Activated naive CD4-positive, alpha-beta T cell treated with Interleukin-2 at 50 U/mL for 16 hours (primary cell): ENCODE data around the gene PLCL2.

Experiments used
- DNase-seq: peaks from one replicate; pipeline ENCODE4 v3.0.0-alpha.2; 2020

PLCL2 gene

DNA sequence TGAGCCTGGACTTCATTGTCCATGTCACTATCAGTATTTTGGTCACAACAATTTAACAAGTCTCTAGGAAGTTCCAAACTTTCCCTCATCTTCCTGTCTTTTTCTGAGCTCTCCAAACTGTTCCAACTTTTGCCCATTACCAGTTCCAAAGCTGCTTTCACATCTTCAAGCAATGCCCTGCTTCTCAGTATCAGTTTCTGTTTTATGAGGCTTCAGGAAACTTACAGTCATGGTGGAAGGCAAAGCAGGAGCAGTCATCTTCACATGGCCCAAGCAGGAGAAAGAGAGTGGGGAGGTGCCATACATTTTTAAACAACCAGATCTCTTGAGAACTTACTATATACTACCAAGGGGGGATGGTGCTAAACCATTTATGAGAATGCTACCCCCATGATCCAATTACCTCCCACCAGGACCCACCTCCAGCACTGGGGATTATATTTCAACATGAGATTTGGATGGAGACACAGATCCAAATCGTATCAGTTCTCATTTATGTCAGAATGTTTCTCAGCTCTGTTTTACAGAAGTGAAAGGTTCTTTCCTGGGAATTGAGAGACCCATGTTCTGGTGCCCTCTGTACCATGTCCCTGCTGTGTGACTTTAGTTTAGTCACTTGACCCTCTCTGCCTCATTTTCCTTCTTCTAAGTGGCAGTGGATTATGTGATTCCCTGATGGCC is 169.7 kb downstream of the PLCL2 start:
- DNase-seq: no peak

DNA sequence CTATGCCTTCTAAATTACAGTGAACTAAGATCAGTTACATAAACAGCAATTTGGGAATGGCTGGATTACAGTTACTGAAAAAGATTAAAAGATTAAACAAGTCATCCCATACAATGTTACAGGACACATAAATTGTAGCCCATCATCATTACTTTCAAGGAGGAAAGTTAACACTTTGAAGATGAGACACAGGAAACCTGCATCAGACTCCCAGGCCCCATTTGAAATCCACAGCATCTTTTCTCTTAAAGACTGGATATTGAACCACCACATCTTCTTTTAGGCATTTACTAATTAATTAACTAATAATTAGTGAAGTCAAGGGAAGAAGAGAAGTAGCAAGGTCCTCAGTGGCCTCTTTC is 170.2 kb downstream of the PLCL2 start:
- DNase-seq: no peak

DNA sequence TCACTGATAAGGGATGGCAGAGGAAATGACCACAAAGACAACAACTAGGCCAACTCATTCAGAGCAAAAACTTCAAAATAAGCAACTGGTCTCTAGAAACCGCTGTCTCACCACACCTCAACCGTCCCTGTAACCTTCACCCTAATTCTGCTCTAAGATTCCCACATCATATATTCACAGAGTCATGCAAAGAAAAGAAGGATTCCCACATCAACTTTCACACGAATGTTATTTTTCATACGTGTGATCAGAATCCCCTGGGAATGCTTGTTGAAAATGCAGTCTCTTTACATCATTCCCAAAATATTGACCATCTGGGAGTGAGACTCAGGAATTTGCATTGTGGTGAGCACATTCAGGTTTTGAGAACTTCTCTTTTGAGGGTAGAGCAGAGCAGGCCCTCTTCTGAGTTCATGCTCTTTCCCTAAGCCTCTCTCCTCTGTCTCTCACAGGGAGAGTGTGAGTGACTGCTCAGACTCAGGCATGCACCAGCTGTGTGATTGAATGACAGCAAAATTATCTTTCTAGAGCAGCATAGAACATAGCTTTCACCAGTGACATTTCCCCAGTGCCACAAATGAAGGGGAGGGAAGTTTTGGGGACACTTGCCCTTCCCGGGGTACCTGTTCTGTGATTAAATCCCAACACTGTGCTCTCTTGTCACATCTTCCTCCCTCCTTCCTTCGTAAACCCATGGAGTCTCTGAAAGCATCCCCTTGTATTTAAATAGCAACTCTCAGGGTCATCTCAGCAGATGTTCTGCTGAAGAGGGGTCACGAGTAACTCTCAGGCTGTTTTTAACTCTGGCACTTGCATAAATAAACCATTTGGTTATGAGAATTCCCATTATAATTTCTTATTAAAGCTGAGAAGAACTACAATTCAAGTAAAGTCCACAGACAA is 170.9 kb downstream of the PLCL2 start:
- no peak for DNase-seq

DNA sequence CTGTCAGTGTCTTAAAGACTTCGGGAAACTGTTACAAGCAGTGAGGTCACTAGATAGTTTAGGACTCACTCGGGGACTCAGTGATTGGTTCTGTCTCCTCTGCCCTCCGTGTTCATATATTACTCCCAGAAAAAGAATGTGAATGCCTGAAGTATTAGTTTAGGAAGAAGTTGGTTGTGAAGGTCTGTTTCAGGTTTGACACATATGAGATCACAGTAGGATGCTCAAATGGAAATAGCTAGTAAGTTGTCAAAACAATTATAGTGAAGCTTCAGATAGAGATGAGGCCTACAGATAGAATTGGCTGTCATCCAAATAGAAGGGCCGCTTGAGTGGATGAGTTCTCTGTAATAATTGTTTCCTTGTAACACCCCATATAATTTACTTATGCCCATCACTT is 172.6 kb downstream of the PLCL2 start:
- no peak for DNase-seq

DNA sequence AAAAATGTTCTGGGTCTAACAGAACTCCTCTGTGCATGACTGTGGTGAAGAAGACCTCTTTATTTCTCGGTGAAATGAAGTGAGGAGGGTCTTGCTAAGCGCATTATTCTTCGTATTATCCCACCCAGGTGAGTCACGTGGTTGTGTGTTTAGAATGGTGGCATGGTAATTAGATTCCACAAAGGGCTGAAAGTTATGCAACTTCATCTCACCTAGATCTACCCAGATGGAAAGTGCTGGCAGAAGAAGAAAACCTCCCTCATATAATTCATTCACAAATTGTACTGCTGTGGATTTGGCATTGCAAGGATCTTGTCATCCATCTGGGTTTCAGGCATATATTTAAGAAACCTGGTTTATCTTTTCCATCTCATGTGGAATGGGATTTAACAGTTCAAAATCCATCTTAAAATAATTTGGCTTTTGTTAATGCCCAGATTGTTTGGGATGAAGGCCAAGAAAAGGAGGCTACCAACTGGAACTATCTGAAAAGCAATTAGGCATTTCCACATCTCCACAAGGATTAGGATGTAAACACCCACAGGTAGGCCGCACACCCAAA is 175.3 kb downstream of the PLCL2 start:
- no peak for DNase-seq

DNA sequence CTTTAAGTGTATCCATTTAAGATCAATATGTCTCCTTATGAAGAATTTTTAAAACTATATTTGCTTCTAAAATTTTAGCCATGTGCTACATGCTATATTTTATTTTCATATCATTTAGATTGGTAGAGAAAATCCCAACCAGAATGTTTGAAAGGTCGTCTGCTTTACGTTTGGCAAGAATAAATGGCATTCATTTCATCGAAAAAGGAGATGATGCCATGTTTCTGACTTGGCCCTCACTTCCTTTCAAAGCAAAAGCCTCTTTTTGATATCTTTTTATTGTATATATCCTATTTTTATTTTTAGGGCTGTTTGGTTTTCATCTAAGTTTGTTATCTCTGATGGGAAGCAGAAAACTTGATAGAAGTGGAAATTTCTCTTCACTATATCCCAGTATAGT is 176.2 kb downstream of the PLCL2 start:
- DNase-seq: no peak

DNA sequence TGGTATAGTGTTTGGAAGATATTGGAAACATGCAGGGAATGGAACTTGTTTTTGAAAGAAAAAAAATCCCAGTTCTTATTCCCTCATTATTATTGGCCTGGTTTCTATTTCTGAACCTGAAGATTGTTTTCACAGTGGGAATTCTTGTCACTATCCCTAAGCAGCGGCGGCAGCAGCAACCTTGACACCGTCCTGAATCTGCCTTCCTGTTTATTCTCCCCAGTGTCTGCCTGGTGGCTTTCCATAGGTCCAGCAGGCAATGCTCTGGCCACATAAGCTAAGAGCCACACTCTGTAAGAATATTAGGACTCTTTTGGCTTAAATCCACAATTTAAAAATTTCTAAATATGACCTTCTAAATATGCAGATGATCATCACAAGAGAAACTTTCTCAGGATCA is 178.0 kb downstream of the PLCL2 start:
- DNase-seq: no peak

DNA sequence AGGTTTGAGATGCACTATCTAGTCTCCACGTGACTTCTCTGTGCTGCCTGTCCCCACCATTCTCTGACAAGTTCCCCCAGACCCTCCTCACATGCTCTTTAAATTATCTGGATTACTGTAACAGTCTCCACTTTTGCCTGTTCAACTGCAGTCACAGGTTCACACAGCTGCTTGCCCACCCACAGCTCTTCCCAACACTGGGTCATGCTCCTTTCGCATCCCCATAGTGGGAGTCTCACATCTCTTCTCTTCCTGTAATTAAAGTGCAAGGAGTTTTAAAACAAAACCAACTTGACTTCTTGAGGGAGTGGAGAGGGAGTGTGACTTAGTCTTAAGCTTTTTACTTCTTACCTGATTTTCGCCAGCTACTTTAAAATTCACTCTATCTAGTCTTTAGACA is 178.8 kb downstream of the PLCL2 start:
- DNase-seq: no peak

DNA sequence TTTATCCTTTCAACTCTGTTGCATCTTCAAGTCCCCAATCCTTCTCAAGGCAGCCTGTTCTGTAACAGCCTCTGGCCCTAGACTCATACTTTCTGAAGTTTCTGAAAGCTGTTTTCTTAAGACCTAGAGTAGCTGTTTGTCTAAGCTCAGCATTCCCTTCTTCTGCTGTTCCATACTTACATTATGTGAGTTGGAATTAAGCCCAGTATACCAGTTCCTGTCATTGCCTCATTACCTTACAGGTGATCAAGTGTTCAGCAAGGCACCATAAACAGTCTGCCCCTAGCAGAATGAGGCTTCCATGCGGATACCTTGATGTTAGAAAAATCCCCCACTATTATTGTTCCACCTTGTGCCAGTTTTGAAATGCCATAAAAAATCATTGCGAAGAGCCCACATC is 180.6 kb downstream of the PLCL2 start:
- no peak for DNase-seq

DNA sequence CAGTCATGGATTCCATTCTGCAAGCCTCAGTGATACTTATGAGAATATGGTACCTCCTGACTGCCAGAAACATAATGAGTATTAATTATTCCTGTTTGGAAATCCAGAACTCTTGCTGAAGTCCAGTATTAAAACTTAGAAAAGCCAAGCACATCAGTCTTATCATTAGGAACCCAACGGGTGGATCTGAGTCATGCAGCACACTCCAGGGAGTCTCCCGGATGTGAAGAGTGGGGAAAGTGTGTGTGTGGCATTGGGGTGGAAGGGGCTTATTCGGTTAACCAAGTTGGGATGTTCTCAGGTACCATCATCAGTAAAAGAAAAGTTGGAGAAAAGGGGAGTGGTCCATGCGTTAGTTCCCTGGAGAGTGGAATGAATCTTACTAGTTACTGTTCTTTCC is 181.1 kb downstream of the PLCL2 start:
- DNase-seq: no peak

DNA sequence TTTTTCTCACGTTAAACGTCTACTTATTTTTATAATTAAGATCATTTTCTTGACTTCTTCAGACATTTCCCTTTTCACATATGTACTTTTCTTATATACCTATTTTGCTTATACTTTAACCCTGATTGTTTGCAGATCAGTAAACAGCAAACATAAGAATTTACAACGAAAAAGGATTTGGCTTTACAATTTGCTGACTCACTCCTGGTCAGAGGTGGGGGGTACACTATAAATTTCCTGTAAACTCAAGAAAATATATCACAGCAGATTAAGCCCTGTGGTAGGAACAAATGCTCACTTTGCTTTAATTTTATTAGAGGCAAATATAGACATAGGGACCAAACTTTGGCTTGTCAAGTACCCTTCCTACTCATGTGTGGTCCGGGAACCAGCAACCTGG is 185.0 kb downstream of the PLCL2 start:
- no peak for DNase-seq

DNA sequence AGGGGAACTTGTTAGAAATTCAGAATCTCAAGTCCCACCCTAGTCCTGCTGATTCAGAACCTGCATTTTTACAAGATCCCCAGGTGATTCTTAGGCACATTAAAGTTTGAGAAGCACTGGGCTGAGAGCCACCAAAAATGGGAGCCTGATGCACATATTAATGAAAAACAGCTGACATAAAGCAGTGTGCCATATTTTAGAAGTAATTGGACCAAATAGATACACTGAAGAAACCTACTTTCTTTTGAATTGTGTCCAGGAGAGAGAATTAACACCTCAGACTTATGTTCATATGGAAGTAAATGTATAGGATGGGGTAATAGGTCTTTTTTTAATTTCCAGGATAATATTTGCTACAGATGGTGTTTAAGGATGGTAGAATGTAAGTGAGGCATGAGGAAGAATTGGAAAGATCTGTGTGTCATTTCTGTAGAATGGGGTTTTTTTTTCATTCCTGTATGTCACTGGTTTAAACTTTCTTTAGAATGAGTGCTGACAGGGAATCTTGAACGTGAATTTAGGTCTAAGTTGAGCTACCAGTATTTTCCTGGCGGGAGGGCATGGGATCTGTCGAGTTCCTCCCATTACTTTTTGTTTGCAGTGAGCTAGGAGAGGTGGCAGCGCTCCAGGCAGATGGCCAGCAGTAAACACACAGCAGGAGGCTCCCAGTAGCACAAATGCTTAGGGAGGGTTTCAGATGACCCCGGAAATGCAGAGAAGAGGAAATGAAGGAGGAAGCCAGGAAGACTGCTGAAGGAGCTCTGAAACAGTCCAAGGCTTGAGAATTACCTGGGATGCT is 185.6 kb downstream of the PLCL2 start:
- no peak for DNase-seq

DNA sequence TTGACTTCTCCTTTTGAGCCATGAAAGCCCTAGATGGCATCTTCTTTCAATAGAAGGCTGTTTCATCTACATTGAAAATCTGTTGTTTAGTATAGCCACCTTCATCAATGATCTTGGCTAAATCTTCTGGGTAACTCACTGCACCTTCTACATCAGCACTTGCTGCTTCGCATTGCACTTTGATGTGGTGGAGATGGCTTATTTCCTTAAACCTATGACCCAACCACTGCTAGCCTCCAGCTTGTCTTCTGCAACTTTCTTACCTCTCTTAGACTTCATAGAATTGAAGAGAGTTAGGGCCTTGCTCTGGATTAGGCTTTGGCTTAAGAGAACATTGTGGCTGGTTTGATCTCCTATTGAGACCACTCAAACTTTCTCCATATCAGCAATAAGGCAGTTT is 189.8 kb downstream of the PLCL2 start:
- no peak for DNase-seq

DNA sequence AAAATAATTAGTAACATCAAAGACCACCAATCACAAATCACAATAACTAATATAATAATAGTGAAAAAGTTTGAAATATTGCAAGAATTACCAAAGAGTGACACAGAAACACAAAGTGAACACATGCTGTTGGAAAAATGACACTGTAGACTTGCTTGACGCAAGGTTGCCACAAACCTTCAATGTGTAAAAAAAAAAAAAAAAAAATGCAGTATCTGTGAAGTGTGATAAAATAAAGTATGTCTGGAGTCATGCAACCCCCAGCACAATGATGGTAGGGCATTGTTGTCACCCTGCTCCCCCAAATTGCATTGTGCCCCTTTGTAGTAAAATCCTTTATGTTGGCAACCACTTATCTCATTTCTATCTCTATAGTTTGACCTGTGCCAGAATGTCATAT is 190.6 kb downstream of the PLCL2 start:
- DNase-seq: no peak

DNA sequence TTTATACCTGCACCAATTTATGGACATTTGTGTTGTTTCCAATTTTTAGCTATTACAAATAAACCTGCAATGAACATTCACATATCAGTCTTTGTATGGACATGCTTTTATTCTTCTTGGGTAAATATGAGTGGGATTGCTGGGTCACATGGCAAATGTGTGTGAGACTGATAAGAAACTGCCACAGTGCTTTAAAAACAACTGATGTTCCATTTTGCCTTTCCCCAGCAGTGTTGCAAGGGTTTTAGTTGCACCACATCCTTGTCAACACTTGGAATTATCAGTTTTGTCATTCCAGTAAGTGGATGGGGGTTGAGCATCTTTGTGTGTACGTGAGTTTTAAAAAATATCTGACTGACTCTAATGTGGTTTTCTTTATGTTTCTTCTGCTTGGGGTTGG is 191.2 kb downstream of the PLCL2 start:
- DNase-seq: no peak

DNA sequence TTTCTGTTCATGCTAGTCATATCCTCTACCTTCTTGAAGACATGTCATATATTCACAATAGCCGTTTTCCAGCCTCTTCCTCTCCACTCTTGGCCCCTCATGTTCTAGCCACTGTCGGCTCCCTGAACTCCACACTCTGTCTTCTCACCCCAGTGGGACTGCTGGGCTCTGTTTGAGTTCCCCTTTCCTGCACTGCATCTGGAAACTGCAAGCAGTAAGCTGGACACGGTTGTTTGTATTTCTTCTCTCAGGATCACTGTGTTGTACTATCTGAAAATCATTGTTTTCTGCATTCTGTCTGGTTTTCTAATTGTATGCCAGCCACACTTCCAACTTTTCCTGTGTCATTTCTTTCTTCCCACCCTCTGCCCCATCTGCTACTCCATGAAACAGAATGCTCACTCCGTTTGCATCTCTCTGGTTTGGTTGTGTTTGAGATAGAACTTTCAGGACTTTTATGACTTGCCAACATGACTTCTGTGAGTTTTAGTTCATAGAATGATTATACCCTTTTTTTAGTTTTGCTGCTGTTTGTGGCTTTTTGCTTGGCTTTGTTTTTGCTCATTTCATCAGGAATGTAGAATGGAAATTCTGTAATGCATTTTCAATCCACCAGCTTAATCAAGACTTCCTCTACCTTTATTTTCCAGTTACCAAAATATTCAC is 192.3 kb downstream of the PLCL2 start:
- DNase-seq: no peak

DNA sequence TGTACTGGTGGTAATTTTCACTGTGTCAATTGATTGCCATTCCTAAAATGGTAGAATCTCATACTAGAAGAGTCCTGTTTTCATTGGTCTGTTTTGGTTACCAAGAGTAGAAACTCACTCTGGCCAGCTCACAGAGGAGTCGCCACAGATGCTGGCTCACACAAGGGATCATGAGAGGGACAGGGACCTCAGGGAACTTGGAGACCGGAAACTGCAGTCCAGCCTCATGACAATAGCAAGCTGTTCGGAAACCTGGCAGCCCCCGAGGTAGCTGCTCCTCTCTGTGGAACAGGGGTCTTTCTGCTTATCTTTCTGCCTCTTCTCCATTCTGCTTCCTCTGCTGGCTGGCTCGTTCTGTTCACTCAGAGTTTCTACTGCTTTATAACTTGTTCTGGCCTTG is 192.9 kb downstream of the PLCL2 start:
- DNase-seq: no peak

DNA sequence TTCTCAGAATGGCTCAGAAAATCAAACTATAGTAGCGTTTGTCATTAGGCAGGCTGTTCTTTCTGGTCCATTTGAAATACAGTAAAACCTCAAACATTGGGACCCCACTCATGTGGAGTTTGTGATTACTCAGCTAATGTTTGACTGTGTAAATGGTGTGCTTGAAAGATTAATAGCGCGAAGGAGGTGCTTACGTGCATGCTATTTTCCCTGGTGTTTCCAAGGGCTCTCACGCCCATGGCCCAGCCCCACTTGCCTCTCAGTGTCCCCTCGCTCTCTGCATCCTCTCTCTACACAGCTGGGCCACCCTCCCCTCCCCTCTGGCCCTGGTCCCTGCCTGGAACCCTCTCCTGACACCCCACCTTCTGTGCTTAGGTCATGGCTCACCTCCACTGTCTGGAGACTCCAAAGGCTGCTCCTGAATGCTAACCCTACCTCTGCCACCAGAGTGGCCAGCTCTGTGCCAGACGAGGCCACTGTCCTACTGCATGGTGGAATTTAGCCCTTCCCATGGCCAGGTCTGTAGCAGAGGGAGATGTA is 194.2 kb downstream of the PLCL2 start:
- DNase-seq: no peak

DNA sequence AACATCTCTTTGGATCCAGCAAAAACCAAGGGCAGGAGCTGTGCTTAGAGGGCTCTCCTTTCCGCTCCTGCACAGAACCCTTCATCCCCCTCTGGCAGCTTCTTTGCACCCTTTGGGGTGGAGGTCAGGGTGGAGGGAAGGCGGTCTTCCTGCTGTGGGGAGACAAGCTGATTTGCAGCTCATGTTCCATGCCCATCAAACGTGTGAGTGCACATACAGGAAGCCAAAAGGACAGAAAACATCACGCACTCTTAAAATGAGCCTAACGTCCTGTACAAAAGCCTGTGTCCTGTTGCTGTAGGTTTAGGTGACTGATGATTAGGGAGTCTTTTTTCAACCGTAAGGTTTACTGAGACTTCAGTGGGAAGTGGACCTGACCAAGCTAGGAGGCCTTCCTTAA is 195.2 kb downstream of the PLCL2 start:
- no peak for DNase-seq

DNA sequence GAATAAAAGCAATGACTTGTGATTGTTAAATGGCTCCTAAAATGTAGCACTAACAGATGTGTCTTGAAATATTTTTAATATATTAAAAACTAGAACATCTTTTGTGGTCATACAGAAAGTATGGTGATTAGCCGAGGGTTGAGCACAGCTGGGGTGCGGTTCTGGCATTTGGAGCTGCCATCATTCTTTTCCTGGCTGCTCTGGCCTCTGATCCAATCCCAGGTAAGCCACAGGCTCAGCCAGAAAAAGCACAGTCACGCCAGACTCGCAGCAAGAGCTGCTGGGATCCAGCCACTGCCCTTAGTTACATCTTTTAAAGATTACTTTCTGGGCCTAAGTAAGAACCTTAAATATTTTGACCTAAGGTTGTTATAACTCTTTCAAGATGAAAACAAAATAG is 196.8 kb downstream of the PLCL2 start:
- no peak for DNase-seq

DNA sequence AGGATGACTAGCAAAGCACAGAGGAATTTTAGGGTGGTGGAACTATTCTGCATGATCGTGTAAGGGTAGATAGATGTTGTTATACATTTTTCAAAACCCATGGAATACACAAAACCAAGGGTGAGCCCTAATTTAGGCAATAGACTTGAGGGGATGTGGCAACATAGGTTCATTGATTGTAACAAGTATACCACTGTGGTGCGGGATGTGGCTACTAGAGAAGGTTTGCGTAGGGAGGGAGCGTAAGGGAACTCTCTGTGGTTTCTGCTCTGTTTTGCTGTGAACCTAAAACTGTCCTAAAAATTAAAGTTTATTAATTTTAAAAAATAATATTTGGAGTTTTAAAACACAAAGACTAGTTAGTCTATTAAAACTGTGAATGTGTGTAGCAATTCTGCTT is 202.8 kb downstream of the PLCL2 start:
- no peak for DNase-seq

DNA sequence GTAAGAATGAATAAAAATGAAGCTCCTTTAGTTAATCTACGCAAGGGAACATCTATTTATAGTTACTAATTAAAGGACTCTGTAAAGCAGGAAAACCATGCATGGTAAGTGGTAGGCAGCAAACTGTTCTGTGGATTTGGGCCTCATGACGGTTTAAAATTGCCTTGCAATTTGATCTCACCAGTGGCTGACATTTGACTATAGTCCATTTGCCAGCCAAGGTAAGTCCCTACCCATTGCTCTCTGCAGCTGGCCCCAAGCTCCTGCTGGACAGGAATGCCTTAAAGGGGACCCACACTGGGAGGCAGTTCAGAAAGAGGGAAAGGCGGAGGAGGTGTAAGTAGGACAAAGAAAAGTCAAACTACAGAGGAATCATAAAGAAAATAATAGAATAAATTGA is 203.3 kb downstream of the PLCL2 start:
- DNase-seq: no peak
